Loucy (cell line): ENCODE data around the gene HOXA11.

Experiments used
- CTCF ChIP-seq: fragments of 200-600 bp; sonication (generic); conservative IDR thresholded peaks from 2 replicates; pipeline ENCODE4 v1.5.1; 2014; ENCODE audit warnings: mild to moderate bottlenecking, antibody characterized with exemption, low read length
- EZH2phosphoT487 ChIP-seq: fragments of 200-600 bp; IDR thresholded peaks from 2 replicates; pipeline ENCODE4 v1.6.1; 2018; ENCODE audit warnings: antibody characterized with exemption, mild to moderate bottlenecking, moderate library complexity, borderline replicate concordance

DNA sequence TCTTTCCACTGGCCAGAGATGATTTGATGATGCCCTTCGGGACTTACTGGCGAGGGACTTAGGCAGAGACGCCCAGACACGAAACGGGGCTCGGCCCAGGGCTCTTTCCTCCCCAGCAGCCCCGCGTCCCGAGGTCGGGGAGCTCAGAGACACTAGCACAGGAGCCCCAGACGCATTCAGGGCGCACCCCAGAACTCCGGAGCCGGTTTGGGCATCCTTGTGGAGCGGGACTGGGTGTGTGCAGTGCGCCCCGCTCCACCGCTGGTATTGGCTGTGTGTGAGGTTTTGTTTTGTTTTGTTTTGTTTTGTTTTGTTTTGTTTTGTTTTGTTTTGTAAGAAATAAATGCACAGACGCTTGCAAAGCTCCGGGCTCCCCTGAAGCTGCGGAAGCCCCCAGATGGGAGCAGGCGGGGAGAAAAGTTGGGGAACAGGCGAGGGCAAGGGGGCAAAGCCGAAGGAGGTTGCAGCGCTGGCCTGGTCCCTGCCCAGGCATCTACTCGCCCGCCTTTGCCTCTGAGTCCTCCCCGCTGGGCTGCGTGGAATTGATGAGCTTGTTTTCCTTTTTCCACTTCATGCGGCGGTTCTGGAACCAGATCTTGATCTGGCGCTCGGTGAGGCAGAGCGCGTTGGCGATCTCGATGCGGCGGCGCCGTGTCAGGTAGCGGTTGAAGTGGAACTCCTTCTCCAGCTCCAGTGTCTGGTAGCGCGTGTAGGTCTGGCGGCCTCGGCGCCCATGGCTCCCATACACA lies 39.7 kb downstream of the HOXA11 start:
- TF ChIP-seq CTCF (no peak), EZH2phosphoT487 (no peak)
